ENCODE measurements around the gene ATP13A2. TPM values are rescaled to one million over a fixed set of nuclear protein-coding genes. Genes with fewer than 3 reads are reported as not detected.

The ATP13A2 gene
- polyA plus RNA-seq, 1 donor (not counting 4 experiments of a cell fraction or from before 2014, with no cell fraction given), result 19.7 TPM

- H3K4me3 ChIP-seq (ENCODE audit: control insufficient read depth in 2 of 3, extremely low read depth in 1 of 3, insufficient read depth in 2 of 3, low read depth in 1 of 3, low read length in 3 of 3), result no peak overlapping the region
- no peak overlapping the region for H3K9ac ChIP-seq (ENCODE audit: control insufficient read depth, extremely low read depth, insufficient read depth, low read length)
- no peaks in the 10 kb centered on the region for H3K9me3 ChIP-seq (ENCODE audit: control insufficient read depth, low read depth, low read length)
- FAIRE-seq (no peak), DNase-seq (ENCODE audit: low read depth, low spot score) (no peak)
- dilution Hi-C loops (cut with MboI; ENCODE audit: extremely low pct_ligation_motif_present, low sequenced_read_pairs), result no loop called here
- no peaks in the 10 kb centered on the region for H3K79me2 ChIP-seq (ENCODE audit: control insufficient read depth, insufficient read depth, low read length)
- TF ChIP-seq EZH2 (IDR thresholded peaks at IDR 0.05; ENCODE audit: low read length) (no peak), CTCF (optimal IDR thresholded peaks at IDR 0.05 in 1 of 3, IDR thresholded peaks at IDR 0.05 in 1 of 3, conservative IDR thresholded peaks at IDR 0.05 in 1 of 3; ENCODE audit: extremely low read depth in 1 of 3, insufficient read depth in 2 of 3, low read length in 3 of 3) (no peak)
- no peaks in the 10 kb centered on the region for H4K20me1 ChIP-seq (ENCODE audit: control insufficient read depth, extremely low read depth, insufficient read depth, low read length)
- no peak overlapping the region for H3K4me2 ChIP-seq (ENCODE audit: control insufficient read depth, extremely low read depth, insufficient read depth, low read depth, low read length)
- peaks cover 38 to 59% of the 10 kb centered on the region in 2 experiments for H3K36me3 ChIP-seq (ENCODE audit: control insufficient read depth in 2 of 2, extremely low read depth in 1 of 2, insufficient read depth in 2 of 2, low read length in 2 of 2)
- H3K27me3 ChIP-seq (ENCODE audit: control insufficient read depth, extremely low read depth, insufficient read depth, low read length), result no peaks in the 10 kb centered on the region
- no peaks in the 10 kb centered on the region for H3K9me1 ChIP-seq (ENCODE audit: control insufficient read depth, extremely low read depth, insufficient read depth, low read length)
- no peaks in the 10 kb centered on the region for H3K4me1 ChIP-seq (ENCODE audit: control insufficient read depth, extremely low read depth, insufficient read depth, low read length)
- H3K27ac ChIP-seq (ENCODE audit: control insufficient read depth, insufficient read depth, low read length), result no peak overlapping the region
- H2AFZ ChIP-seq (ENCODE audit: control insufficient read depth, low read length), result no peak overlapping the region
Observed at GRCh38 chr1:17023573-17023972, 11.8 kb upstream of the ATP13A2 start.

GRCh38 chr1:17023102-17023501, 11.4 kb upstream of the ATP13A2 start:
- Histone ChIP-seq H4K20me1 (ENCODE audit: control insufficient read depth, extremely low read depth, insufficient read depth, low read length) (no peaks in the 10 kb centered on the region), H3K36me3 (ENCODE audit: control insufficient read depth in 2 of 2, extremely low read depth in 1 of 2, insufficient read depth in 2 of 2, low read length in 2 of 2) (peaks cover 40 to 61% of the 10 kb centered on the region in 2 experiments), H3K4me2 (ENCODE audit: control insufficient read depth, extremely low read depth, insufficient read depth, low read depth, low read length) (no peak overlapping the region), H3K79me2 (ENCODE audit: control insufficient read depth, insufficient read depth, low read length) (no peaks in the 10 kb centered on the region), H3K9me1 (ENCODE audit: control insufficient read depth, extremely low read depth, insufficient read depth, low read length) (no peaks in the 10 kb centered on the region), H2AFZ (ENCODE audit: control insufficient read depth, low read length) (no peak overlapping the region), H3K9me3 (ENCODE audit: control insufficient read depth, low read depth, low read length) (no peaks in the 10 kb centered on the region), H3K27ac (ENCODE audit: control insufficient read depth, insufficient read depth, low read length) (no peak overlapping the region), H3K27me3 (ENCODE audit: control insufficient read depth, extremely low read depth, insufficient read depth, low read length) (no peaks in the 10 kb centered on the region), H3K4me3 (ENCODE audit: control insufficient read depth in 2 of 3, extremely low read depth in 1 of 3, insufficient read depth in 2 of 3, low read depth in 1 of 3, low read length in 3 of 3) (no peak overlapping the region), H3K4me1 (ENCODE audit: control insufficient read depth, extremely low read depth, insufficient read depth, low read length) (no peaks in the 10 kb centered on the region), H3K9ac (ENCODE audit: control insufficient read depth, extremely low read depth, insufficient read depth, low read length) (no peak overlapping the region)
- no peak for DNase-seq (ENCODE audit: low read depth, low spot score)
- dilution Hi-C loops (cut with MboI; ENCODE audit: extremely low pct_ligation_motif_present, low sequenced_read_pairs), result no loop called here
- no peak for FAIRE-seq
- no peak for TF ChIP-seq CTCF (optimal IDR thresholded peaks at IDR 0.05 in 1 of 3, IDR thresholded peaks at IDR 0.05 in 1 of 3, conservative IDR thresholded peaks at IDR 0.05 in 1 of 3; ENCODE audit: extremely low read depth in 1 of 3, insufficient read depth in 2 of 3, low read length in 3 of 3)
- TF ChIP-seq EZH2 (IDR thresholded peaks at IDR 0.05; ENCODE audit: low read length), result no peak

Measured in keratinocyte (primary cell).